Measurements from ENCODE around the gene MTR.

MTR gene

GRCh38 chr1:236925386-236925785 is 130.3 kb downstream of the MTR start:
- Histone ChIP-seq H3K36me3 (no peaks in the 10 kb centered on the region), H3K27ac (no peak overlapping the region)

GRCh38 chr1:236930503-236930902 is 135.4 kb downstream of the MTR start:
- Histone ChIP-seq H3K9me3 (no peaks in the 10 kb centered on the region), H3K4me3 (ENCODE audit: low read depth in 1 of 2, low read length in 1 of 2) (no peak overlapping the region), H3K36me3 (no peaks in the 10 kb centered on the region), H3K4me1 (ENCODE audit: control insufficient read depth in 1 of 2, insufficient read depth in 1 of 2, low read depth in 1 of 2, low read length in 1 of 2) (no peaks in the 10 kb centered on the region), H3K27me3 (no peaks in the 10 kb centered on the region), H3K27ac (no peak overlapping the region)
- no peak for TF ChIP-seq CTCF (IDR thresholded peaks at IDR 0.05)

More at GRCh38 chr1:236925386-236925785, 130.3 kb downstream of the MTR start:
- no peak for TF ChIP-seq CTCF (IDR thresholded peaks at IDR 0.05)
- Histone ChIP-seq H3K4me3 (ENCODE audit: low read depth in 1 of 2, low read length in 1 of 2) (no peak overlapping the region), H3K9me3 (no peaks in the 10 kb centered on the region), H3K4me1 (ENCODE audit: control insufficient read depth in 1 of 2, insufficient read depth in 1 of 2, low read depth in 1 of 2, low read length in 1 of 2) (no peaks in the 10 kb centered on the region), H3K27me3 (no peaks in the 10 kb centered on the region)

- no peak overlapping the region for H3K27ac ChIP-seq
- H3K4me1 ChIP-seq (ENCODE audit: control insufficient read depth in 1 of 2, insufficient read depth in 1 of 2, low read depth in 1 of 2, low read length in 1 of 2), result no peaks in the 10 kb centered on the region
- H3K27me3 ChIP-seq, result no peaks in the 10 kb centered on the region
- no peak for TF ChIP-seq CTCF (IDR thresholded peaks at IDR 0.05)
- no peaks in the 10 kb centered on the region for H3K36me3 ChIP-seq
- H3K4me3 ChIP-seq (ENCODE audit: low read depth in 1 of 2, low read length in 1 of 2), result no peak overlapping the region
- no peaks in the 10 kb centered on the region for H3K9me3 ChIP-seq
These were observed 143.7 kb downstream of the MTR start for GRCh38 chr1:236938760-236939159.

GRCh38 chr1:236942431-236942830 is 147.3 kb downstream of the MTR start:
- Histone ChIP-seq H3K4me1 (ENCODE audit: control insufficient read depth in 1 of 2, insufficient read depth in 1 of 2, low read depth in 1 of 2, low read length in 1 of 2) (no peaks in the 10 kb centered on the region), H3K36me3 (no peaks in the 10 kb centered on the region), H3K4me3 (ENCODE audit: low read depth in 1 of 2, low read length in 1 of 2) (no peak overlapping the region), H3K27me3 (no peaks in the 10 kb centered on the region), H3K9me3 (no peaks in the 10 kb centered on the region), H3K27ac (no peak overlapping the region)
- no peak for TF ChIP-seq CTCF (IDR thresholded peaks at IDR 0.05)

GRCh38 chr1:236944556-236944955 is 149.5 kb downstream of the MTR start:
- H3K36me3 ChIP-seq, result no peaks in the 10 kb centered on the region

More at GRCh38 chr1:236944556-236944955, 149.5 kb downstream of the MTR start:
- TF ChIP-seq CTCF (IDR thresholded peaks at IDR 0.05), result no peak
- no peaks in the 10 kb centered on the region for H3K9me3 ChIP-seq
- H3K27me3 ChIP-seq, result no peaks in the 10 kb centered on the region
- H3K4me1 ChIP-seq (ENCODE audit: control insufficient read depth in 1 of 2, insufficient read depth in 1 of 2, low read depth in 1 of 2, low read length in 1 of 2), result no peaks in the 10 kb centered on the region
- H3K27ac ChIP-seq, result no peak overlapping the region
- H3K4me3 ChIP-seq (ENCODE audit: low read depth in 1 of 2, low read length in 1 of 2), result no peak overlapping the region

Data from neutrophil (primary cell).